PFSK-1 (cell line): ENCODE results near the gene BTAF1.

Experiments used
- FOXP2 ChIP-seq: optimal IDR thresholded peaks from 2 replicates; pipeline ENCODE3; 2011; ENCODE audit warnings: borderline replicate concordance, control low read depth, inconsistent platforms; ENCODE audit not compliant: insufficient read depth; ENCODE audit errors: extremely low read length, extremely low read depth
- POLR2AphosphoS5 ChIP-seq: IDR thresholded peaks from 2 replicates; pipeline ENCODE4 v1.6.1; 2012; ENCODE audit warnings: low read depth, mild to moderate bottlenecking, control low read depth, low read length, moderate library complexity
- REST ChIP-seq, 2 experiments: IDR thresholded peaks; 2 replicates each; pipeline versions ENCODE4 v1.6.1 to v1.8.0; 2011 to 2012; ENCODE audit warnings: low read depth in 2 of 2, low read length in 2 of 2, control low read depth in 1 of 2, inconsistent platforms in 1 of 2, mild to moderate bottlenecking in 1 of 2, moderate library complexity in 1 of 2; ENCODE audit not compliant: insufficient read depth in 1 of 2
- SIN3A ChIP-seq: IDR thresholded peaks from 2 replicates; pipeline ENCODE4 v1.6.1; 2012; ENCODE audit warnings: mild to moderate bottlenecking, low read length, moderate library complexity, borderline replicate concordance; ENCODE audit not compliant: insufficient read depth
- TAF1 ChIP-seq: IDR thresholded peaks from 2 replicates; pipeline ENCODE4 v1.6.1; 2012; ENCODE audit warnings: low read length, control low read depth, borderline replicate concordance; ENCODE audit not compliant: insufficient read depth

BTAF1 gene

GRCh38 chr10:92076722-92077121 is 153.2 kb downstream of the BTAF1 start:
- no peak for TF ChIP-seq FOXP2
- TF ChIP-seq POLR2AphosphoS5 = no peak
- no peak for TF ChIP-seq TAF1
- TF ChIP-seq REST (IDR thresholded peaks at IDR 0.05; ENCODE audit: insufficient read depth in 1 of 2, low read depth in 2 of 2, low read length in 2 of 2) = no peak
- no peak for TF ChIP-seq SIN3A

GRCh38 chr10:92079003-92079402 is 155.4 kb downstream of the BTAF1 start:
- no peak for TF ChIP-seq POLR2AphosphoS5
- TF ChIP-seq FOXP2 = no peak
- TF ChIP-seq SIN3A = no peak
- no peak for TF ChIP-seq TAF1
- no peak for TF ChIP-seq REST (IDR thresholded peaks at IDR 0.05; ENCODE audit: insufficient read depth in 1 of 2, low read depth in 2 of 2, low read length in 2 of 2)
